ENCODE measurements around the gene DAPK1. TPM values are rescaled to one million over a fixed set of nuclear protein-coding genes. Genes with fewer than 3 reads are reported as not detected.

DAPK1 gene
- total and polyA plus RNA-seq, 10 of the 15 experiments (the other 5 are each of a cell fraction or from before 2014, with no cell fraction given), result 8.2 to 94.7 (median 51.6) TPM

- no peak for TF ChIP-seq HDAC6 (IDR thresholded peaks at IDR 0.05; ENCODE audit: unreplicated experiment)
- no peak for TF ChIP-seq RUNX3 (IDR thresholded peaks at IDR 0.05; ENCODE audit: low read length)
- TF ChIP-seq BCLAF1 (IDR thresholded peaks at IDR 0.05), result no peak
- TF ChIP-seq IKZF2 (IDR thresholded peaks at IDR 0.05), result peak in 1 of 2 experiments; percentile 28; a peak in 1 of 4 replicates
- TF ChIP-seq BCL3 (IDR thresholded peaks at IDR 0.05; ENCODE audit: borderline replicate concordance, insufficient read depth, low read depth, low read length, poor library complexity, severe bottlenecking), result no peak
- TF ChIP-seq IKZF1 (conservative IDR thresholded peaks at IDR 0.05), result peak; percentile 49; the same call in 1 of the 2 replicates
- TF ChIP-seq YY1 (IDR thresholded peaks at IDR 0.05; ENCODE audit: low read depth, low read length), result peak; percentile 53; the same call in 1 of the 2 replicates
- TF ChIP-seq ZSCAN29 (IDR thresholded peaks at IDR 0.05), result no peak
Measured at GRCh38 chr9:87662808-87663528, 165.3 kb downstream of the DAPK1 start (continued).
